BE2C (cell line): ENCODE measurements around the gene EMC8.

Experiments
- DNase-seq: peaks from one replicate; pipeline ENCODE4 v3.0.0-alpha.2; 2020
- H3K27me3 ChIP-seq: fragments of 250-450 bp; sonication (Bioruptor Pico); 2 replicates; pipeline ENCODE4 v1.5.1; 2020; ENCODE audit warnings: mild to moderate bottlenecking
- H3K36me3 ChIP-seq: fragments of 250-450 bp; sonication (Bioruptor Pico); 2 replicates; pipeline ENCODE4 v1.5.1; 2020; ENCODE audit warnings: mild to moderate bottlenecking
- H3K4me1 ChIP-seq: fragments of 250-450 bp; sonication (Bioruptor Pico); 2 replicates; pipeline ENCODE4 v1.5.1; 2020
- H3K4me3 ChIP-seq: 2 replicates; pipeline ENCODE4 v1.5.1; 2011; ENCODE audit warnings: low read depth, low read length
- H3K9me3 ChIP-seq: fragments of 250-450 bp; sonication (Bioruptor Pico); 2 replicates; pipeline ENCODE4 v1.5.1; 2020
- CTCF ChIP-seq: IDR thresholded peaks from 2 replicates; pipeline ENCODE4 v1.5.1; 2012; ENCODE audit warnings: mild to moderate bottlenecking, low read depth, low read length

Gene EMC8

GRCh38 chr16:85789773-85790172 lies 9.6 kb downstream of the EMC8 start:
- no peak overlapping the region for H3K4me3 ChIP-seq

GRCh38 chr16:85788819-85789218 lies 10.5 kb downstream of the EMC8 start:
- Histone ChIP-seq H3K4me1 (no peaks in the 10 kb centered on the region), H3K4me3 (no peak overlapping the region), H3K36me3 (peaks cover 75% of the 10 kb centered on the region), H3K9me3 (peaks cover 3% of the 10 kb centered on the region; the same call in 1 of the 2 replicates), H3K27me3 (no peaks in the 10 kb centered on the region)
- no peak for TF ChIP-seq CTCF
- DNase-seq: no peak

More at GRCh38 chr16:85789773-85790172, 9.6 kb downstream of the EMC8 start:
- Histone ChIP-seq H3K27me3 (no peaks in the 10 kb centered on the region), H3K9me3 (peaks cover 3% of the 10 kb centered on the region; the same call in 1 of the 2 replicates), H3K36me3 (peaks cover 78% of the 10 kb centered on the region), H3K4me1 (no peaks in the 10 kb centered on the region)
- DNase-seq: no peak
- TF ChIP-seq CTCF: no peak

- TF ChIP-seq CTCF: no peak
- DNase-seq: no peak
Observed at GRCh38 chr16:85785927-85786326, 13.4 kb downstream of the EMC8 start.

GRCh38 chr16:85784813-85785212 lies 14.5 kb downstream of the EMC8 start:
- Histone ChIP-seq H3K9me3 (no peaks in the 10 kb centered on the region), H3K4me3 (no peak overlapping the region), H3K36me3 (peaks cover 67% of the 10 kb centered on the region), H3K27me3 (no peaks in the 10 kb centered on the region), H3K4me1 (no peaks in the 10 kb centered on the region)
- no peak for TF ChIP-seq CTCF
- DNase-seq: no peak

More at GRCh38 chr16:85785927-85786326, 13.4 kb downstream of the EMC8 start:
- peaks cover 60% of the 10 kb centered on the region for H3K36me3 ChIP-seq
- no peaks in the 10 kb centered on the region for H3K4me1 ChIP-seq
- no peaks in the 10 kb centered on the region for H3K27me3 ChIP-seq
- H3K9me3 ChIP-seq: no peaks in the 10 kb centered on the region
- H3K4me3 ChIP-seq: no peak overlapping the region

- TF ChIP-seq CTCF: no peak
- Histone ChIP-seq H3K9me3 (no peaks in the 10 kb centered on the region), H3K27me3 (no peaks in the 10 kb centered on the region), H3K36me3 (peaks cover 69% of the 10 kb centered on the region), H3K4me1 (no peaks in the 10 kb centered on the region), H3K4me3 (no peak overlapping the region)
- no peak for DNase-seq
Observed at GRCh38 chr16:85783441-85783840, 15.9 kb downstream of the EMC8 start.

GRCh38 chr16:85782451-85782850 lies 16.9 kb downstream of the EMC8 start:
- H3K4me3 ChIP-seq: no peak overlapping the region
- no peaks in the 10 kb centered on the region for H3K9me3 ChIP-seq
- H3K4me1 ChIP-seq: no peaks in the 10 kb centered on the region
- DNase-seq: no peak
- TF ChIP-seq CTCF: no peak
- no peaks in the 10 kb centered on the region for H3K27me3 ChIP-seq
- H3K36me3 ChIP-seq: peaks cover 67% of the 10 kb centered on the region
